ENCODE results near the gene GRIA1.

GRIA1 gene

DNA sequence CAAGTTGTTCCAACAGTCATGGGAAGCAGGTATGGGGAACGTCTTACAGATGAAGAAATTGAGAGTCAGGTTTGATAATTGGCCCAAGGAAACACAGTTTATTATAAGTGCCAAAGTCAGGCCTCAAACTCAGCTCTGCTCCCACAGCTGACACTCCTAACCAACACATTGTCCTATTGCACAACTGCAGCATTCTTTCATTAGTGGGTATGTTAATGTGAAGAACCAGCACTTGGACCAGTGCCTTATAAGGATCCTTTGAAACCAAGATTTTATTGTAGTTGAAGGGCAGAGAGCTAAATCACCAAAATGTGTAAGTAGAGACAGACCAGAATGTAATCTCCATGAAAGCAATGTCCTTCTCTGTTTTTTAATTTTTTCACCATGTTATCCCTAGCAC is 56.1 kb downstream of the GRIA1 start:
- Histone ChIP-seq H3K4me3 (ENCODE audit: low read depth, low read length) (no peak overlapping the region), H4K91ac (ENCODE audit: low read depth, low read length) (no peak overlapping the region), H3K36me3 (ENCODE audit: control insufficient read depth in 1 of 2, insufficient read depth in 2 of 2, low read length in 2 of 2) (no peaks in the 10 kb centered on the region), H3K79me1 (ENCODE audit: low read length) (peaks cover 1% of the 10 kb centered on the region), H2BK120ac (ENCODE audit: insufficient read depth, low read length, poor library complexity) (no peak overlapping the region), H3K9me3 (ENCODE audit: insufficient read depth, low read depth, low read length) (no peaks in the 10 kb centered on the region), H2BK12ac (ENCODE audit: low read length) (no peak overlapping the region), H3K4me1 (ENCODE audit: control insufficient read depth in 1 of 2, insufficient read depth in 2 of 2, low read length in 2 of 2) (no peaks in the 10 kb centered on the region), H3K14ac (ENCODE audit: low read length) (no peak overlapping the region), H3K9ac (ENCODE audit: low read length) (no peak overlapping the region), H2AFZ (ENCODE audit: insufficient read depth, low read length, poor library complexity) (no peak overlapping the region), H3K27ac (ENCODE audit: low read depth, low read length) (no peak overlapping the region), H3K4ac (ENCODE audit: low read depth, low read length) (no peak overlapping the region), H4K12ac (ENCODE audit: low read depth, low read length) (no peak overlapping the region), H3K23ac (ENCODE audit: low read length) (no peak overlapping the region), H2AK5ac (ENCODE audit: low read length) (no peak overlapping the region), H4K8ac (ENCODE audit: low read depth, low read length) (no peak overlapping the region), H3K27me3 (ENCODE audit: insufficient read depth, low read length) (no peaks in the 10 kb centered on the region), H3K79me2 (ENCODE audit: control insufficient read depth, insufficient read depth, low read length, poor library complexity) (no peaks in the 10 kb centered on the region), H3K4me2 (ENCODE audit: low read length) (no peak overlapping the region), H3K18ac (ENCODE audit: low read length) (no peak overlapping the region), H2BK5ac (ENCODE audit: low read depth, low read length, poor library complexity) (no peak overlapping the region)
- WGBS (ENCODE audit: extremely low coverage, insufficient coverage, insufficient read length): no CpG with 5 or more reads among the region's 1 CpG
- DNase-seq: no peak

DNA sequence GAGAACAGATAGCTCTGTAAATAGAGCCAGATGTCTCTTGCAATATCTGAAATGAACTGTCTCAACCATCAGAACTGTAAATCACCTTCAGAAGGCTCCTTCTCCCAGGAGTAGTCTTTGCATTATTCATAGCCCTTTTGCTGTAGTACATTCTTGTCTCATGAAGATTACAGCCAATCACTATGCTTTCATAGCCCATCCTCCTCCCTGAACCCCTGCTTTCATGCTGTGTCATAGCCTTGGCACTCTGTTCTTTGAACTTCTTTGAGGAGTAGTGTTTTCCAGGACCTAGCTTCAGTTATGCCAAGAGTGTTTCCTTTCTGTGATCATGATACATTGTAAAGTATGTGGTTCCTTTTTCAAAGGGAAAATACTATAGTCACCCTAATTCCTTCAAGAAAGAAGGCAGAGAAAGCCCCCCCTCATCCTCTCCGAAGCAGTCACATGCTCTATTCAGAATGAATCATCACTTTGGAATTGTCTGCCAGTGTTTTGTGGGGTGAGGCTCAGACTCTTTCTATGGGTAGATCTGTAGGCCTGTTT is 61.1 kb downstream of the GRIA1 start:
- WGBS (ENCODE audit: extremely low coverage, insufficient coverage, insufficient read length): no CpG with 5 or more reads among the region's 1 CpG

DNA sequence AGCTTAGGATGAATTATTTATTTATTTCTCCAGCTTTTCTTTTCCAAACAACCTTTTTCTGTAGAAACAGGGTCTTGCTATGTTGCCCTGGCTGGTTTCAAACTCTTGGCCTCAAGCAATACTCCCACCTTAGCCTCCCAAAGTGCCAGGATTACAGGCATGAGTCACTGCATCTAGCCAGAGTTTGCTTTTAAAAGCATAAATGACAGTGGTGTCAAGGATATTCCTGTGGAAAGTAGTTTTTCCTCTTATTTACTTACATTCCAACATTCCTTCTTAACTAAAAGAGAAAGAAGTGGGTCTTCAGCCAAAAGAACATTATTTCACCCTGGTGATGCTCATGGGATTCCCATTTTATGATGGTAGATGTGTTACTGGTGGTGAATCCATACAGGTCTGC is 62.4 kb downstream of the GRIA1 start:
- Histone ChIP-seq H4K12ac (ENCODE audit: low read depth, low read length) (no peak overlapping the region), H3K4me1 (ENCODE audit: control insufficient read depth in 1 of 2, insufficient read depth in 2 of 2, low read length in 2 of 2) (peaks cover 2% of the 10 kb centered on the region in 2 experiments)

More for the DNA sequence above, 61.1 kb downstream of the GRIA1 start:
- H3K9me3 ChIP-seq (ENCODE audit: insufficient read depth, low read depth, low read length): no peaks in the 10 kb centered on the region
- no peak overlapping the region for H2AK5ac ChIP-seq (ENCODE audit: low read length)
- H4K91ac ChIP-seq (ENCODE audit: low read depth, low read length): no peak overlapping the region
- H3K4me2 ChIP-seq (ENCODE audit: low read length): peak overlapping the region; percentile 12
- no peaks in the 10 kb centered on the region for H3K36me3 ChIP-seq (ENCODE audit: control insufficient read depth in 1 of 2, insufficient read depth in 2 of 2, low read length in 2 of 2)
- no peak overlapping the region for H3K18ac ChIP-seq (ENCODE audit: low read length)
- no peak overlapping the region for H3K4ac ChIP-seq (ENCODE audit: low read depth, low read length)
- no peak overlapping the region for H2BK120ac ChIP-seq (ENCODE audit: insufficient read depth, low read length, poor library complexity)
- peaks cover 2% of the 10 kb centered on the region in 2 experiments for H3K4me1 ChIP-seq (ENCODE audit: control insufficient read depth in 1 of 2, insufficient read depth in 2 of 2, low read length in 2 of 2)
- H3K23ac ChIP-seq (ENCODE audit: low read length): no peak overlapping the region
- no peak overlapping the region for H3K4me3 ChIP-seq (ENCODE audit: low read depth, low read length)
- no peaks in the 10 kb centered on the region for H3K27me3 ChIP-seq (ENCODE audit: insufficient read depth, low read length)
- H4K8ac ChIP-seq (ENCODE audit: low read depth, low read length): no peak overlapping the region
- H3K79me1 ChIP-seq (ENCODE audit: low read length): peaks cover 6% of the 10 kb centered on the region
- peak overlapping the region; percentile 41 for H3K27ac ChIP-seq (ENCODE audit: low read depth, low read length)
- H3K14ac ChIP-seq (ENCODE audit: low read length): no peak overlapping the region
- H2AFZ ChIP-seq (ENCODE audit: insufficient read depth, low read length, poor library complexity): no peak overlapping the region
- no peak overlapping the region for H2BK5ac ChIP-seq (ENCODE audit: low read depth, low read length, poor library complexity)
- no peak overlapping the region for H4K12ac ChIP-seq (ENCODE audit: low read depth, low read length)
- H2BK12ac ChIP-seq (ENCODE audit: low read length): peak overlapping the region; percentile 89
- no peak overlapping the region for H3K9ac ChIP-seq (ENCODE audit: low read length)
- DNase-seq: no peak
- H3K79me2 ChIP-seq (ENCODE audit: control insufficient read depth, insufficient read depth, low read length, poor library complexity): no peaks in the 10 kb centered on the region

DNA sequence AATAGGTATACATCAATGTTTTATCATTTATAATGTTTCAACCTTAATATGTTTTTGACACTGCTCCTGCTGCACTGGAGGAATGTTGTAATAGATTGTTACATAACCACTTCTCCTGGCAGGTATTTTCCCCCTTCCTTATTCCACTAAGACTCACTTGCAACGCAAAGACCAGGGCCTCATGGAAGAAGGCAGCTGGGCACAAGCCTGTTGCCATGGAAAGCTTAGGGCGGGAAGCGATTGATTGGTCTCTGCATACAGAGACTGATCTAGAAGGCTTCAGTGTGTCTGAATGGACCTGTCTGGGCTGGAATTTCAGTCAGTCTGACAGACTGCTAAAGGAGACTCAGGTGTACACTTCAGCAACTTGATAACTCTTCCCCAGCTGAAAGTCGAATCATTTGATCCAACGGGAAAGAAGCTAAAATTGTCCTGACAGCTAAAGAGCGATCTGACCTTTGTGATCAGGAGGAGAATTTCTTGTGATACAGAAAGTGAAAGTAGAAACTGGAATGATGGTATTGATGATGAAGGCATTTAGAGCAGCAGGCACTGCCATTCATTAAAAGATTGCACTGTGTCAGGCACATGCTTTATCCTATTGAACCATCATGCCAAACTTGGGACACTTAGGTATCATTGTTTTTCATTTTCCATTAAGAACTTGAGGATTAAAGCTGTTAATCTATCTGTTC is 65.1 kb downstream of the GRIA1 start:
- no peak overlapping the region for H4K91ac ChIP-seq (ENCODE audit: low read depth, low read length)
- H3K79me2 ChIP-seq (ENCODE audit: control insufficient read depth, insufficient read depth, low read length, poor library complexity): no peaks in the 10 kb centered on the region
- H2BK12ac ChIP-seq (ENCODE audit: low read length): no peak overlapping the region
- no peaks in the 10 kb centered on the region for H3K27me3 ChIP-seq (ENCODE audit: insufficient read depth, low read length)
- peaks cover 6% of the 10 kb centered on the region for H3K79me1 ChIP-seq (ENCODE audit: low read length)
- no peak overlapping the region for H2AFZ ChIP-seq (ENCODE audit: insufficient read depth, low read length, poor library complexity)
- DNase-seq: peak in 1 of 2 donors; percentile 3
- H3K9me3 ChIP-seq (ENCODE audit: insufficient read depth, low read depth, low read length): no peaks in the 10 kb centered on the region
- H3K14ac ChIP-seq (ENCODE audit: low read length): no peak overlapping the region
- no peak overlapping the region for H3K9ac ChIP-seq (ENCODE audit: low read length)
- no peak overlapping the region for H3K4me3 ChIP-seq (ENCODE audit: low read depth, low read length)
- no peak overlapping the region for H2BK120ac ChIP-seq (ENCODE audit: insufficient read depth, low read length, poor library complexity)
- no peak overlapping the region for H2AK5ac ChIP-seq (ENCODE audit: low read length)
- no peak overlapping the region for H4K12ac ChIP-seq (ENCODE audit: low read depth, low read length)
- no peak overlapping the region for H3K4me2 ChIP-seq (ENCODE audit: low read length)
- WGBS (ENCODE audit: extremely low coverage, insufficient coverage, insufficient read length): no CpG with 5 or more reads among the region's 6 CpGs
- H3K27ac ChIP-seq (ENCODE audit: low read depth, low read length): no peak overlapping the region
- no peak overlapping the region for H3K4ac ChIP-seq (ENCODE audit: low read depth, low read length)
- no peak overlapping the region for H4K8ac ChIP-seq (ENCODE audit: low read depth, low read length)
- no peak overlapping the region for H3K18ac ChIP-seq (ENCODE audit: low read length)
- H3K23ac ChIP-seq (ENCODE audit: low read length): no peak overlapping the region
- no peaks in the 10 kb centered on the region for H3K36me3 ChIP-seq (ENCODE audit: control insufficient read depth in 1 of 2, insufficient read depth in 2 of 2, low read length in 2 of 2)
- H3K4me1 ChIP-seq (ENCODE audit: control insufficient read depth in 1 of 2, insufficient read depth in 2 of 2, low read length in 2 of 2): peaks cover 2% of the 10 kb centered on the region in 2 experiments
- no peak overlapping the region for H2BK5ac ChIP-seq (ENCODE audit: low read depth, low read length, poor library complexity)

More for the DNA sequence above, 62.4 kb downstream of the GRIA1 start:
- Histone ChIP-seq H3K4ac (ENCODE audit: low read depth, low read length) (no peak overlapping the region), H3K4me2 (ENCODE audit: low read length) (no peak overlapping the region), H3K27ac (ENCODE audit: low read depth, low read length) (no peak overlapping the region), H4K8ac (ENCODE audit: low read depth, low read length) (no peak overlapping the region), H2AK5ac (ENCODE audit: low read length) (no peak overlapping the region), H3K79me1 (ENCODE audit: low read length) (peaks cover 6% of the 10 kb centered on the region), H3K9me3 (ENCODE audit: insufficient read depth, low read depth, low read length) (no peaks in the 10 kb centered on the region), H3K27me3 (ENCODE audit: insufficient read depth, low read length) (no peaks in the 10 kb centered on the region), H3K14ac (ENCODE audit: low read length) (no peak overlapping the region), H2BK5ac (ENCODE audit: low read depth, low read length, poor library complexity) (no peak overlapping the region), H2BK12ac (ENCODE audit: low read length) (no peak overlapping the region), H3K4me3 (ENCODE audit: low read depth, low read length) (no peak overlapping the region), H3K36me3 (ENCODE audit: control insufficient read depth in 1 of 2, insufficient read depth in 2 of 2, low read length in 2 of 2) (no peaks in the 10 kb centered on the region), H3K18ac (ENCODE audit: low read length) (no peak overlapping the region), H4K91ac (ENCODE audit: low read depth, low read length) (no peak overlapping the region), H3K23ac (ENCODE audit: low read length) (no peak overlapping the region), H2AFZ (ENCODE audit: insufficient read depth, low read length, poor library complexity) (no peak overlapping the region), H3K9ac (ENCODE audit: low read length) (no peak overlapping the region), H2BK120ac (ENCODE audit: insufficient read depth, low read length, poor library complexity) (peak overlapping the region; percentile 22), H3K79me2 (ENCODE audit: control insufficient read depth, insufficient read depth, low read length, poor library complexity) (no peaks in the 10 kb centered on the region)
- no peak for DNase-seq
